OCI-LY1 (cell line): ENCODE results near the gene PDGFRB.

Experiments used
- EZH2 ChIP-seq: fragments of 200-600 bp; sonication (generic), shearing (Covaris generic); IDR thresholded peaks from 2 replicates; pipeline ENCODE4 v1.8.0; 2017; ENCODE audit warnings: borderline replicate concordance, mixed run types, mild to moderate bottlenecking, antibody characterized with exemption, low read length, moderate library complexity, mixed read lengths
- TF ChIP-seq, protein P1 (sequence below): fragments of 200-600 bp; sonication (generic), shearing (Covaris generic); IDR thresholded peaks from 2 replicates; pipeline ENCODE4 v1.5.1; 2017; ENCODE audit warnings: mild to moderate bottlenecking, antibody characterized with exemption, low read length, moderate library complexity, mixed read lengths

DNA sequence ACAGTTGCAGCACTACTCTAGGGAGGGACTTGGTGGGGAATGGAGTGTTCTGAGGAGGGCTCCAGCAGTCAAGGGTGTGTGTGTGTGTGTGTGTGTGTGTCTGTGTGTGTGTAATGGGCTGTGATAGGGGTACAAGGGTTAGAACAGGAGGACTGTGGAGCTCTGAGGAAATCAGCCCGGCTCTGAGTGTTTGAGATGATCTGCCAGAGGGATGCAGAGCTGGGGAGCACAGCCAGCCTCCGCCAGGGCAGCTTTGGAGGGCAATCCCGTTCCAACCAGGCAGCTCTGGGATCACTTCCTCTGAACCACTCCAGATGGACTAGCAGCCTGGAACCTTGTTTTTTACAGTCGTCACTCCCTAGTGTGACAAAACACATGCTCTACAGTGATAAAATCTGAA, 31.3 kb upstream of the PDGFRB start:
- TF ChIP-seq, protein P1, sequence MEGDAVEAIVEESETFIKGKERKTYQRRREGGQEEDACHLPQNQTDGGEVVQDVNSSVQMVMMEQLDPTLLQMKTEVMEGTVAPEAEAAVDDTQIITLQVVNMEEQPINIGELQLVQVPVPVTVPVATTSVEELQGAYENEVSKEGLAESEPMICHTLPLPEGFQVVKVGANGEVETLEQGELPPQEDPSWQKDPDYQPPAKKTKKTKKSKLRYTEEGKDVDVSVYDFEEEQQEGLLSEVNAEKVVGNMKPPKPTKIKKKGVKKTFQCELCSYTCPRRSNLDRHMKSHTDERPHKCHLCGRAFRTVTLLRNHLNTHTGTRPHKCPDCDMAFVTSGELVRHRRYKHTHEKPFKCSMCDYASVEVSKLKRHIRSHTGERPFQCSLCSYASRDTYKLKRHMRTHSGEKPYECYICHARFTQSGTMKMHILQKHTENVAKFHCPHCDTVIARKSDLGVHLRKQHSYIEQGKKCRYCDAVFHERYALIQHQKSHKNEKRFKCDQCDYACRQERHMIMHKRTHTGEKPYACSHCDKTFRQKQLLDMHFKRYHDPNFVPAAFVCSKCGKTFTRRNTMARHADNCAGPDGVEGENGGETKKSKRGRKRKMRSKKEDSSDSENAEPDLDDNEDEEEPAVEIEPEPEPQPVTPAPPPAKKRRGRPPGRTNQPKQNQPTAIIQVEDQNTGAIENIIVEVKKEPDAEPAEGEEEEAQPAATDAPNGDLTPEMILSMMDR, result no peak
- no peak for TF ChIP-seq EZH2
